Measurements from ENCODE around the gene ARCN1.

ARCN1 gene

GRCh38 chr11:118632577-118633318 is 60.5 kb downstream of the ARCN1 start:
- Histone ChIP-seq H3K9ac (ENCODE audit: low read depth, low read length) (no peak overlapping the region), H3K4me1 (ENCODE audit: control insufficient read depth, insufficient read depth, low read length) (peaks cover 31% of the 10 kb centered on the region), H3K27ac (ENCODE audit: low read depth, low read length) (no peak overlapping the region)

GRCh38 chr11:118633319-118633690 is 61.1 kb downstream of the ARCN1 start:
- no peaks in the 10 kb centered on the region for H3K9me3 ChIP-seq (ENCODE audit: control insufficient read depth, insufficient read depth, low read length)
- H3K36me3 ChIP-seq (ENCODE audit: control insufficient read depth, insufficient read depth, low read length) = peaks cover 64% of the 10 kb centered on the region
- no peak overlapping the region for H3K27ac ChIP-seq (ENCODE audit: low read depth, low read length)
- no peak overlapping the region for H3K9ac ChIP-seq (ENCODE audit: low read depth, low read length)
- H3K4me1 ChIP-seq (ENCODE audit: control insufficient read depth, insufficient read depth, low read length) = peaks cover 31% of the 10 kb centered on the region
- H3K27me3 ChIP-seq (ENCODE audit: control insufficient read depth, insufficient read depth, low read length) = no peaks in the 10 kb centered on the region
- no peak overlapping the region for H3K4me3 ChIP-seq (ENCODE audit: low read depth, low read length)

More at GRCh38 chr11:118632577-118633318, 60.5 kb downstream of the ARCN1 start:
- Histone ChIP-seq H3K9me3 (ENCODE audit: control insufficient read depth, insufficient read depth, low read length) (no peaks in the 10 kb centered on the region), H3K27me3 (ENCODE audit: control insufficient read depth, insufficient read depth, low read length) (no peaks in the 10 kb centered on the region), H3K4me3 (ENCODE audit: low read depth, low read length) (no peak overlapping the region), H3K36me3 (ENCODE audit: control insufficient read depth, insufficient read depth, low read length) (peaks cover 64% of the 10 kb centered on the region)

GRCh38 chr11:118633979-118634378 is 61.8 kb downstream of the ARCN1 start:
- H3K27ac ChIP-seq (ENCODE audit: low read depth, low read length) = peak overlapping the region; percentile 89
- H3K4me1 ChIP-seq (ENCODE audit: control insufficient read depth, insufficient read depth, low read length) = peaks cover 31% of the 10 kb centered on the region
- peak overlapping the region; percentile 65; the same call in 1 of the 2 replicates for H3K4me3 ChIP-seq (ENCODE audit: low read depth, low read length)
- H3K9ac ChIP-seq (ENCODE audit: low read depth, low read length) = no peak overlapping the region
- no peaks in the 10 kb centered on the region for H3K9me3 ChIP-seq (ENCODE audit: control insufficient read depth, insufficient read depth, low read length)
- peaks cover 64% of the 10 kb centered on the region for H3K36me3 ChIP-seq (ENCODE audit: control insufficient read depth, insufficient read depth, low read length)
- H3K27me3 ChIP-seq (ENCODE audit: control insufficient read depth, insufficient read depth, low read length) = no peaks in the 10 kb centered on the region

DNA sequence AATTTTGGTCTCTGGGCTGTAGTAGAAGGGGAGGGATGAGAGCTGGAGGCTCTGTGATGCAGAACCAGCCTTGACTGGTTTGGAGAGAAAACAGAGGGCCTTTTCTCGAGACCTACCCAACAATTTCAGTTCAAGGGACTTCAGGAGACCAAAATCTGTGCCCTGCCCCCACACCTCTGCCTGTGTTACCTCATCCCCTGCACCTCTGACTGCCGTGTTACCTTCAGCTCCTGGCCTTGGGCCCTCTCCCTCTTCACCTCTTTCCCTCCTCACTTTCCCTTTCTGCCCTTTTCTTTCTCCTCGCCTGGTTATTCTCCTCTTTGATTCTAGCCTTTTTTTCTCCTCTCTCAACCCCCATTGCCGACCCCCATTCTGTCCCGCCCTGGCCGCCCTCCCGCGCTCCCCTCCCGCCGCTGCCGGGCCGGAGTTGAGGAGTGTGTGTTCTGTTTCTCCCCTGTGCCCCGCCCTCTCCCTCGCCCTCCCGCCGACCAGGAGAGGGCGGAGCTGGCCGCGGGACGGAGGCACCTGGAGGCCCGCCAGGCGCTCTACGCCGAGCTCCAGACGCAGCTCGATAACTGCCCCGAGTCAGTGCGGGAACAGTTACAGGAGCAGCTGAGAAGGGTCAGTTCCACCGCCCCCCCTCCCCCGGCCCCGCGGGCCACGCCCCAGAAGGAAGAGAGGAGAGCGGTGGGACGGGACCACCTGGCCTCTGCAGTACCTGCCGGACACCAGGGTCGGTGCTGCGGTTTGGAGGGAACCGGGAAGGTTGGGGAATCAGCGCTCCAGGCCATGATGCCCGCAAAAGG is 62.4 kb downstream of the ARCN1 start:
- peak overlapping the region; percentile 89 for H3K27ac ChIP-seq (ENCODE audit: low read depth, low read length)
- H3K9me3 ChIP-seq (ENCODE audit: control insufficient read depth, insufficient read depth, low read length) = no peaks in the 10 kb centered on the region
- peaks cover 63% of the 10 kb centered on the region for H3K36me3 ChIP-seq (ENCODE audit: control insufficient read depth, insufficient read depth, low read length)
- H3K4me3 ChIP-seq (ENCODE audit: low read depth, low read length) = peak overlapping the region; percentile 65
- H3K27me3 ChIP-seq (ENCODE audit: control insufficient read depth, insufficient read depth, low read length) = no peaks in the 10 kb centered on the region
- H3K4me1 ChIP-seq (ENCODE audit: control insufficient read depth, insufficient read depth, low read length) = peaks cover 31% of the 10 kb centered on the region
- peak overlapping the region; percentile 84 for H3K9ac ChIP-seq (ENCODE audit: low read depth, low read length)

DNA sequence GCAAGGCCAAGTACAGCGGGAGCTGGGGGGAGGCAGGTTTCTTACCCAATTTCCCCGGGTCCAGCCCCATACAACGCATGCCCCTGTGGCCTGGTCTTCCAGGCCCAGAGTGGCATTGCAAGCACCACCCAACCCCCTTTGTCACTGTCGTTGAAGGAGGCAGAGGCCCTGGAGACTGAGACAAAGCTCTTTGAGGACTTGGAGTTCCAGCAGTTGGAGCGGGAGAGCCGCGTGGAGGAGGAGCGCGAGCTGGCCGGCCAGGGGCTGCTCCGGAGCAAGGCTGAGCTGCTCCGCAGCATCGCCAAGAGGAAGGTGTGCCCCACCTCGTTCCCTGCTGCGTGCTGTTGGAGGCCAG is 63.0 kb downstream of the ARCN1 start:
- H3K36me3 ChIP-seq (ENCODE audit: control insufficient read depth, insufficient read depth, low read length) = peaks cover 65% of the 10 kb centered on the region
- H3K4me3 ChIP-seq (ENCODE audit: low read depth, low read length) = peak overlapping the region; percentile 65
- peak overlapping the region; percentile 84 for H3K9ac ChIP-seq (ENCODE audit: low read depth, low read length)
- H3K27ac ChIP-seq (ENCODE audit: low read depth, low read length) = peak overlapping the region; percentile 89
- H3K27me3 ChIP-seq (ENCODE audit: control insufficient read depth, insufficient read depth, low read length) = no peaks in the 10 kb centered on the region
- H3K9me3 ChIP-seq (ENCODE audit: control insufficient read depth, insufficient read depth, low read length) = no peaks in the 10 kb centered on the region
- H3K4me1 ChIP-seq (ENCODE audit: control insufficient read depth, insufficient read depth, low read length) = peaks cover 31% of the 10 kb centered on the region

GRCh38 chr11:118635642-118636041 is 63.4 kb downstream of the ARCN1 start:
- no peaks in the 10 kb centered on the region for H3K9me3 ChIP-seq (ENCODE audit: control insufficient read depth, insufficient read depth, low read length)
- H3K4me3 ChIP-seq (ENCODE audit: low read depth, low read length) = peak overlapping the region; percentile 65
- H3K27me3 ChIP-seq (ENCODE audit: control insufficient read depth, insufficient read depth, low read length) = no peaks in the 10 kb centered on the region
- H3K36me3 ChIP-seq (ENCODE audit: control insufficient read depth, insufficient read depth, low read length) = peaks cover 65% of the 10 kb centered on the region
- peaks cover 31% of the 10 kb centered on the region for H3K4me1 ChIP-seq (ENCODE audit: control insufficient read depth, insufficient read depth, low read length)
- H3K27ac ChIP-seq (ENCODE audit: low read depth, low read length) = peak overlapping the region; percentile 89
- peak overlapping the region; percentile 84 for H3K9ac ChIP-seq (ENCODE audit: low read depth, low read length)

DNA sequence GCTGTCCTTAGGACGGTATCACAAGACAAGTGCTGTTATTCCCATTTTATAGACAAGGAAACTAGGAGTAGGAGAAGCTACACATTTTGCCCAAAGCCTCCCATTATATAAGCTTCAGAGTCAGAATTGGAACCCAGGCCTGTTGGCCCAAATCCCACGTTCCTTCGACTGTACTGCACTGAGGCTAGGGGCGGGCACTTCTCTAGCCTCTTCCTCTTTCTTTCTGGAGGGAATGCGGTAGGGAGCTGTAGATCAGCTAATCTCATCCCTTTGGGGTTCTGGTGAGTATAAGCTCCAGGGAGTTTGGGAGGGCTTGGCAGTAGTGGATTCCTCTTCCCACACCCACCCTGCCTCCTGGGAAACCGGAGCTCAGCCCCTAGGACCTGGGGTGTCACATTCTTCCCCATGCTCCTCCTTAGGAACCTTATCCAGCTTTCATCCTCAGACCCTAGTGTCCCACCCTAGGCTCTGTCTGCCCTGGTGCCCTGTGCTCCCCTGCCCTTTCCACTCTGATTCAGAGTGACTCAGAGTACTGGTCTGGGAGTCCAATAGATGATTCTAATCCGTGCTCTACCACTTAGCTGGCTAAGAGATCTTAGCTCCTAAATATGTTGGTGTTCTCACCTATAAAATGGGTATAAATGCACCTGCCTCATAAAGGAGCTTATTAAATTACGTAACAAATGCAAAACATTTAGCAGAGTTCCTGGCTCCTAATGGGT is 64.5 kb downstream of the ARCN1 start:
- Histone ChIP-seq H3K27ac (ENCODE audit: low read depth, low read length) (no peak overlapping the region), H3K4me1 (ENCODE audit: control insufficient read depth, insufficient read depth, low read length) (peaks cover 31% of the 10 kb centered on the region), H3K9me3 (ENCODE audit: control insufficient read depth, insufficient read depth, low read length) (no peaks in the 10 kb centered on the region), H3K27me3 (ENCODE audit: control insufficient read depth, insufficient read depth, low read length) (no peaks in the 10 kb centered on the region), H3K9ac (ENCODE audit: low read depth, low read length) (no peak overlapping the region), H3K36me3 (ENCODE audit: control insufficient read depth, insufficient read depth, low read length) (peaks cover 66% of the 10 kb centered on the region), H3K4me3 (ENCODE audit: low read depth, low read length) (no peak overlapping the region)

DNA sequence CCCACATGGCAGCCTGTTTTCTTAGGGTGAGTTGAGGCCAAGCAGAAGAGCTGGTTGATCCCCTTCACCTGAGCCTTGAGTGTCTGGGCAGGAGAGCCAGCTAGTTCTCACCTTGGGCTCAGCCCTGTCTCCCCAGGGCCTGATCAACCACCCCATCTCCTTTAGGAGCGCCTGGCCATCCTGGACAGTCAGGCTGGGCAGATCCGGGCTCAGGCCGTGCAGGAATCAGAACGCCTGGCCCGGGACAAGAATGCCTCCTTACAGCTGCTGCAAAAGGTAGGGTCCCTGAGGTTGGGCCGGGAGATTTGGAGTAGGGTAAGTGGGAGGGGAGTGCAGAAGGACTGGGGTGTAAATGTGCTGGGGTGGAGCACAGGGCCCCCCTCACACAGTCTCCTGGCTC is 66.5 kb downstream of the ARCN1 start:
- Histone ChIP-seq H3K36me3 (ENCODE audit: control insufficient read depth, insufficient read depth, low read length) (peaks cover 74% of the 10 kb centered on the region), H3K27ac (ENCODE audit: low read depth, low read length) (no peak overlapping the region), H3K4me1 (ENCODE audit: control insufficient read depth, insufficient read depth, low read length) (peaks cover 27% of the 10 kb centered on the region), H3K4me3 (ENCODE audit: low read depth, low read length) (no peak overlapping the region), H3K9me3 (ENCODE audit: control insufficient read depth, insufficient read depth, low read length) (no peaks in the 10 kb centered on the region), H3K27me3 (ENCODE audit: control insufficient read depth, insufficient read depth, low read length) (no peaks in the 10 kb centered on the region), H3K9ac (ENCODE audit: low read depth, low read length) (no peak overlapping the region)

- no peak overlapping the region for H3K4me3 ChIP-seq (ENCODE audit: low read depth, low read length)
- no peak overlapping the region for H3K9ac ChIP-seq (ENCODE audit: low read depth, low read length)
- peaks cover 20% of the 10 kb centered on the region for H3K4me1 ChIP-seq (ENCODE audit: control insufficient read depth, insufficient read depth, low read length)
- no peaks in the 10 kb centered on the region for H3K9me3 ChIP-seq (ENCODE audit: control insufficient read depth, insufficient read depth, low read length)
- no peak overlapping the region for H3K27ac ChIP-seq (ENCODE audit: low read depth, low read length)
- H3K36me3 ChIP-seq (ENCODE audit: control insufficient read depth, insufficient read depth, low read length) = peaks cover 86% of the 10 kb centered on the region
- H3K27me3 ChIP-seq (ENCODE audit: control insufficient read depth, insufficient read depth, low read length) = no peaks in the 10 kb centered on the region
Measured at GRCh38 chr11:118639899-118640298, 67.7 kb downstream of the ARCN1 start.

DNA sequence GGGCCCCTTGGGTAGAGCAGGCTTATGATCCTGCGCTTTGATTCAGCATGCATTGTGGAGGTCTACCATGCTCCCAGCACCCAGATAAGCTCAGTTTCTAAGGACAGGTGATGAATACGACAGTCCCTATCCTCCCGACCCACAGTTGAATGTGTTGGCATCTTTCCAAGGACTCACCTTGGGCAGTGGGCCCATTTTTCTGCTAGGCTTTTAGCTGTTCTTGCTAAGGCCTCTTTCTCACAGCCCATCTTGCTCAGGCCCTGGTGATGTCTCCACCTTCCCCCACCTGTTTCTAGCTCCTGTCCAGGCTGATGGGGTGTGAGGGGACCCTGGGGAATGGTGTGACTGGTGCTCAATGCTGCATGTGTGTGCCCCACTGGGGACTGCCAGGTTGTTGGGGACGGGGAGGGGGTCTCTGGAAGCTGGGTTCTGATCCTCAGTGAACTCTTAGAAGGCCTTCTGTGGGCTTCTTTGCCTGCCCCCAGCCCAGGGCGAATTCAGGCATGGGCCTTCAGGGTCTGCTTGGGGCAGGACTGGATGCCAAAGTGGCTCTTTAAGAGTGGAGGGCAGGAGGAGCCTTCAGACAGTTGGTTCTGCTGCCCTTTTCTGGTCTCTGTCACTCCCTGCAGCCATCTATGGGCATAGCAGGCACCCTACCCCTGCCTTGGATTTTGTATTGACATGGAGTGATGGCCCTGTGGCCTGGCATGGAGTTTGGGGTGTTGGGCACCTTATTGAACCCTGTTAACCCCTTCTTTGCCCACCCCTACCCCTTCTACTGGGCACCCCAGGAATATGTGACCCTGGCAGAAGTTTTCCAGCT is 68.3 kb downstream of the ARCN1 start:
- Histone ChIP-seq H3K4me1 (ENCODE audit: control insufficient read depth, insufficient read depth, low read length) (peaks cover 15% of the 10 kb centered on the region), H3K36me3 (ENCODE audit: control insufficient read depth, insufficient read depth, low read length) (peaks cover 92% of the 10 kb centered on the region), H3K9me3 (ENCODE audit: control insufficient read depth, insufficient read depth, low read length) (no peaks in the 10 kb centered on the region), H3K4me3 (ENCODE audit: low read depth, low read length) (no peak overlapping the region), H3K9ac (ENCODE audit: low read depth, low read length) (no peak overlapping the region), H3K27ac (ENCODE audit: low read depth, low read length) (no peak overlapping the region), H3K27me3 (ENCODE audit: control insufficient read depth, insufficient read depth, low read length) (no peaks in the 10 kb centered on the region)
